GM18502 (cell line): ENCODE measurements around the gene CDHR2.
"Not testable (repeated sequence)": the region's sequence is repeated elsewhere in the genome, so short reads cannot be mapped to it uniquely, and the experiment has no call there.

Source experiments
- ATAC-seq: cut with Tn5 transposase; IDR thresholded peaks from one replicate; pipeline ENCODE4 v1.9.1; 2021; ENCODE audit warnings: mild to moderate bottlenecking; ENCODE audit not compliant: unreplicated experiment, poor library complexity

Gene CDHR2

GRCh38 chr5:176565760-176566288 lies 16.7 kb downstream of the CDHR2 start:
- ATAC-seq: no peak

DNA sequence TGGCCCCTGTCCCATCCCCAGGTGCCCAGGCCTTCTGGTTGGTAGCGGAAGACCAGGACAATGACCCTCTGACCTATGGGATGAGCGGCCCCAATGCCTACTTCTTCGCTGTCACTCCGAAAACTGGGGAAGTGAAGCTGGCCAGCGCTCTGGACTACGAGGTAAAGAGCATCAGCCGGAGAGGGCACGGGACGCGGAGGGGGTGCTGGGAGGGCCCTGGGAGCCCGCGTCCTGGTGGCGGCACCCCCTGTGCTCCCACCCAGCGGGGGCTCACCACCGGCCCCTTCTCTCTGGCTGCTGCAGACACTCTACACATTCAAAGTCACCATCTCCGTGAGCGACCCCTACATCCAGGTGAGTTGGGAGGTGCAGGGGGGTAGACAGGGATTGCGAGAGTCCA lies 19.5 kb downstream of the CDHR2 start:
- ATAC-seq: no peak

DNA sequence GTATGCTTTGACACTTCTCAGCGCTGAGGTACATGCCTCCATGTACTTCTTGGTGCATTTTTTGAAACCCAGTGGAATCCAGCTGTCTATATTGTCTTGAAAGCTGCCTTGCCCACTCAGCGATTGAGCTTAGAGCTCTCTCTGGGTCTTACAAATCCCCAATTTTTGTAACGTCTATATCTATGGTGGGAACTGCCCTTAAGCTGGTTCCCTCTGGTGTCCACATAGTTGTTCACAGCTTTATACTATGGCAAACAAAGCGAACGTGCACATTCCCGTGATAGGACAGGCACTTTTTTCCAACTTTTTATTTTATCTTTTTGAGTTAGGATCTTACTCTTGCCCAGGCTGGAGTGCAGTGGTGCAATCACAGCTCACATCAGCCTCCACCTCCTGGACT lies 20.9 kb downstream of the CDHR2 start:
- no peak for ATAC-seq

- no peak for ATAC-seq
Observed at GRCh38 chr5:176573564-176574296, 24.6 kb downstream of the CDHR2 start.

DNA sequence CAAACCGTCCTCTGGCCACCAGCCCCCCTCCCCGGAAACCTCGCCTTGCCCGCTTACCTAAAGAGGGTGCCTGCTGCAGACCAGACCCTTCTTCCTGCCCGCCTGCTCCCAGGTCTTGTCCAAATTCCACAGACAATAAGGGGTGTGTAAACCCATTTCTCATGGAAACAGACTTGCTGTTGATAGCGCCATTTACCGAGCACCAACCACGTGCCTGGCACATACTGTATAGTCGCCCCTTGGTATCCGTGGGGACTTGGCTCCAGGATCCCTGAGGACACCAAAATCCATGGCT lies 25.1 kb downstream of the CDHR2 start:
- no peak for ATAC-seq

- no peak for ATAC-seq
Observed at GRCh38 chr5:176575066-176575465, 25.9 kb downstream of the CDHR2 start.

GRCh38 chr5:176575488-176576422 lies 26.6 kb downstream of the CDHR2 start:
- ATAC-seq: no peak

DNA sequence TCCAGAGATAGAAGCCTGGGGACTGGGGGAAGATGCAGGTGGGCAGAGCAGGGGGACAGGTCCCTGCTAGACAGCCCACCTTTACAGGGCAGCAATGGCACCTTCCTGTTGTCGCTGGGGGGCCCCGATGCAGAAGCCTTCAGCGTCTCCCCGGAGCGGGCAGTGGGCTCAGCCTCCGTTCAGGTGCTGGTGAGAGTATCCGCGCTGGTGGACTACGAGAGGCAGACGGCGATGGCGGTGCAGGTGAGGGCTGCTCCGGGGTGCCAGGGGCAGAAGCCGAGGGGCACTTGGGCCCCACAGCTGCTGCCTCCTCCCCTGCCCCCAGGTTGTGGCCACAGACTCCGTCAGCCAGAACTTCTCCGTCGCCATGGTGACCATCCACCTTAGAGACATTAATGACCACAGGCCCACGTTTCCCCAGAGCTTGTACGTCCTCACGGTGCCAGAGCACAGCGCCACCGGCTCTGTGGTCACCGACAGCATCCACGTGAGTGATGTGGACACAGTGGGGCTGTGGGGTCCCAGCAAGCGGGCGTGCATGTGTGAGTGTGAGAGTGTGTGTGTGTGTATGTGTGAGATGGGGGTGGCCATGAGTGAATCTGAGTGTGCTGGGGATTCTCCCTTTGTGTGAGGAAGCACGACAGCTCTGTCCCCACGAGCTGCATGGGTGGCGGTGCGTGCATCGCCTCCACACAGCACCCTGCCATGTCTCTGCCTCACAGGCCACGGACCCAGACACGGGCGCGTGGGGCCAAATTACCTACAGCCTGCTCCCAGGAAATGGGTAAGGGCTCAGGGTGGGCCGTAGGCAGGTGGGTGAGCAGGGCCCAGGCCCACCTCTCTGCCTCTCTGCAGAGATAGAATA lies 28.4 kb downstream of the CDHR2 start:
- ATAC-seq: no peak

DNA sequence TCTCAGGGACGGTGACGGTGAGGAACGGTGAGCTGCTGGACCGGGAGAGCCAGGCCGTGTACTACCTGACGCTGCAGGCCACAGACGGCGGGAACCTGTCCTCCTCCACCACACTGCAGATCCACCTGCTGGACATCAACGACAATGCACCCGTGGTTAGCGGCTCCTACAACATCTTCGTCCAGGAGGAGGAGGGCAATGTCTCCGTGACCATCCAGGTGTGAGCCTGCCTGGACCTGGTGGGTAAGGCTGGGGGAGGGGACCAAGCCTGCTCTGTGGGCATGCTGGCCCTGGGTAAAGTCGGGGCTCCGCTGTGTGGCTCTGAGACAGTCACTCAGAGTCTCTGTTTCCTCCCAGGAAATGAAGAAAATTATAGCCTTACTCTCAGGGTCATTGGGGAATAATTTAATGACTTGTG lies 29.3 kb downstream of the CDHR2 start:
- ATAC-seq: no peak

GRCh38 chr5:176579323-176579722 lies 30.2 kb downstream of the CDHR2 start:
- ATAC-seq: no peak

DNA sequence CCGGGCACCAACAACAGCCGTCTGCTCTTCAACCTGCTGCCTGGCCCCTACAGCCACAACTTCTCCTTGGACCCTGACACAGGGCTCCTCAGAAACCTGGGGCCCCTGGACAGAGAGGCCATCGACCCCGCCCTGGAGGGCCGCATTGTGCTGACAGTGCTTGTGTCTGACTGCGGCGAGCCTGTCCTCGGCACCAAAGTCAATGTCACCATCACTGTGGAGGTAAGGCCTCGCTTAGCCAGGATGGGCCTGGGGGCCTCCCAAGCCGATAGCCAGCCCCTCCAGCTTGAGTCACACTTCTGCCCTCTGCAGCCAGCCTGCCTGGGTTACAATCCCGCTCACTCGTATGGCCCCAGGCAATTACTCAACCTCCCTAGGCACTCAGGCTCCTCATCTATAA lies 32.2 kb downstream of the CDHR2 start:
- ATAC-seq: no peak

DNA sequence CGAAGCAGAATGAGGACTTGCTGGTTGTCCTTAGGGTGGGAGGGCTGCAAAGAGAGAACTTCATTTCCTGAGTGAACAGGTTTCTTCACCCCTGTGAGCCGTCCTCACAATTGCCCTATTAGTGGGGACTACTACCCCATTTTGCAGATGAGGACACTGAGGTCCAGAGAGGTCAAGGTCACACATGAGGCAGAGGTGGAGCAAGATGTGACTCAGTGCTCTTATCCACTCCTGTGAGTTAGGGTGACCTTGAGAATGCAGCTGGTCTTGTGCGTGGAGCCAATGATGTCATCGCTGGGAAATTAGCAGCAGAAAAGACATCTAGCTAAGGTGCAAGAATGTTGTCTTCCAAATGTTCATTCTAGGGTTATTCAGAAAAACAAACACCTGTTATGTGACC lies 33.9 kb downstream of the CDHR2 start:
- ATAC-seq: no peak

- ATAC-seq: no peak
Observed at GRCh38 chr5:176587398-176587797, 38.3 kb downstream of the CDHR2 start.

DNA sequence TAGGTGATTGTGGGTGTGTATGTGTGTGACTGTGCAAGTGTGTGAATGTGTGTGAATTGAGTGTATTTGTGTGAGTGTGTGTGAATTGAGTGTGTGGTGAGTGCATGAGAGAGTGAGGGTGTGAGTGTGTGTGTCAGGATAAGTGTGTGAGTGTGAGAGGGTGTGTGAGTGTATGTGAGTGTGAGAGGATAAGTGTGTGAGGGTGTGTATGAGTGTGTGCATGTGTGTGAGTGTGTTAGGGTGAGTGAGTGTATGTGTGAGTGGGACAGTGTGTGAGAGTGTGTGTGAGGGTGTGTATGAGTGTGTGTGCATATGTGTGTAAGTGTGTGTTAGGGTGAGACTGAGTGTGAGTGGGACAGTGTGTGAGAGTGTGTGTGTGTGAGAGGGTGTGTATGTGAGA lies 39.2 kb downstream of the CDHR2 start:
- ATAC-seq: no peak

DNA sequence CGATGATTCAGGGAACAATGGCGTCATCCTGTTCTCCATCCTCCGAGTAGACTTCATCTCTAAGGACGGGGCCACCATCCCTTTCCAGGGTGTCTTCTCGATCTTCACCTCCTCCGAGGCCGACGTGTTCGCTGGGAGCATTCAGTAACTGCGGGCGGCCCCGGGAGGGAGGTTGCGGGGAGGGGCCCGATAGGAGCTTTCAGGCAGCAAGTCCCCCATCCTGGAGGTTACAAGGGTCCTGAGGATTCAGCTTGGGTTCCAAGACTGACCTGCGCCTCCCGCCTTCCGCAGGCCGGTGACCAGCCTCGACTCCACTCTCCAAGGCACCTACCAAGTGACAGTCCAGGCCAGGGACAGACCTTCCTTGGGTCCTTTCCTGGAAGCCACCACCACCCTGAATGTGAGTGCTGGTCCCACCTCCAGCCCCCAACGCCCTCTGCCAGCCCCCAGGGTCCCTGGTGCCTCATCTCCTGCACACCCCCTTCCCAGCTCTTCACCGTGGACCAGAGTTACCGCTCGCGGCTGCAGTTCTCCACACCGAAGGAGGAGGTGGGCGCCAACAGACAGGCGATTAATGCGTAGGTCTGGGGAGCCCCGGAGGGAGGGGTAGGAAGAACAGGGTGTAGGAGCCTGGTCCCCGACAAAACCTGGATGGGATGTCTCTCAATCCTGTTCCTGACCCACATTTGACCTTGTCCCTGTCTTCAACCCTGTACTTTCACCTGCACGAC lies 40.1 kb downstream of the CDHR2 start:
- no peak for ATAC-seq

- no peak for ATAC-seq
Observed at GRCh38 chr5:176590035-176590717, 41.0 kb downstream of the CDHR2 start.

DNA sequence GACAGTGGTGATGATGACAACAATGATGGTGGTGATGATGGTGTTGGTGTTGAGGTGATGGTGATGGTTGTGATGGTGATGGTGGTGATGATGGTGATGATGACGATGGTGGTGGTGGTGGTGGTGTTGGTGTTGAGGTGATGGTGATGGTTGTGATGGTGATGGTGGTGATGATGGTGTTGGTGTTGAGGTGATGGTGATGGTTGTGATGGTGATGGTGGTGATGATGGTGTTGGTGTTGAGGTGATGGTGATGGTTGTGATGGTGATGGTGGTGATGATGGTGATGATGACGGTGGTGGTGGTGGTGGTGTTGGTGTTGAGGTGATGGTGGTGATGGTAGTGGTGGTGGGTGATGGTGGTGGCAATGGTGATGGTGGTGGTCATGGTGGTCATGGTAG lies 42.5 kb downstream of the CDHR2 start:
- ATAC-seq: not testable (repeated sequence)

DNA sequence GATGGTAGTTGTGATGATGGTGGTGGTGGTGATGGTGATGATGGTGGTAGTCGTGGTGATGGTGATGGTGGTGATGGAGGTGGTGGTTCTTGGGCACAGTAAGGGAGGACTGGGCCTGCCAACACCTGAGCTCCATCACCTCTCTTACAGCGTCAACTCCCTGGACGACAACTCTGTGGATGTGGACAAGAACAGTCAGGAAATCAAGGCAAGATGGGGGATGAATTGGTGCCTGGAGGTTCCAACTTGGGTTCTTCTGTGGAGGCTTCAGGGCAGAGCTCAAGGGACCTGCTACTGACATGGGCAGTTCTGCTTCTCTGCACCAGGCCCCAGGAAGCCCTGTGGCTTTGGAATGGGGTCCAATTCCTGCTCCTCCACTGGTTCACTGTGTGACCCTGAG lies 43.4 kb downstream of the CDHR2 start:
- ATAC-seq: no peak

DNA sequence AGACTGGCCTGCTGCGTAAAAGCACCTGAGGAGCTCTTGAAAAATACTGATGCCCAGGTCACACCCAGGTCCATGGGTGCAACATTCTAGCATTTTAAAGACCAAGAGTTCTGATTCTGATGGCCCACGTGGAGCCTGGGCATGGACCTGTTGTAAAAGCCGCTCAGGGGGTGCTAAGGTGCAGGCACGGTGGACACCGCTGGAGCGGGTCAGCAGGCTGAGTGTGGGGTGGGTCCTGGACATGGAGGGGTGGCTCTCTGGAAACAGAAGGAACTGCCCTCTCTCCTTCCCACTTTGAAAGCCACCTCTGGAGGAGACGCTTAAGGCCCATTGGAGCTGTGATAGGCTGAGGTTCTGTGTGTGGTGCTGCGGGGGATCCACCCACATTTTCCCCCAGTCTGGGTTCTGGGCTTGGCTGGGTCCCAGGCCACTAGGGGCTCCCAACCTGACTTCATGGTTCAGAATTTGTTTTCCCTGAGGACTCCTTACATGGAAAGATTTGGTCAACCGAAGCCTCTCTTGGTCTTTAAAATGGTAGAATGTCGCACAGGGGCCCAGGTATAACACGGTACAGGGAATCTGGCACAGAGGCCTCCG lies 44.2 kb downstream of the CDHR2 start:
- ATAC-seq: no peak
